Endothelial cell (in vitro differentiated cells): ENCODE results near the gene GPR180. TPM values are rescaled to one million over a fixed set of nuclear protein-coding genes. Genes with fewer than 3 reads are reported as not detected.

Experiments used
- DNase-seq: peaks from one replicate; pipeline ENCODE4 v3.0.0; 2021; ENCODE audit warnings: low spot score
- H3K27ac Mint-ChIP-seq: one replicate; pipeline ENCODE4 v1.8.0; 2021; ENCODE audit warnings: mixed read lengths, inconsistent platforms; ENCODE audit not compliant: unreplicated experiment
- H3K27me3 Mint-ChIP-seq: one replicate; pipeline ENCODE4 v1.8.0; 2021; ENCODE audit warnings: mild to moderate bottlenecking, moderate library complexity, mixed read lengths, inconsistent platforms; ENCODE audit not compliant: unreplicated experiment
- H3K36me3 Mint-ChIP-seq: one replicate; pipeline ENCODE4 v1.8.0; 2021; ENCODE audit warnings: mild to moderate bottlenecking, low read depth, mixed read lengths, inconsistent platforms; ENCODE audit not compliant: unreplicated experiment
- H3K4me1 Mint-ChIP-seq: one replicate; pipeline ENCODE4 v1.8.0; 2021; ENCODE audit warnings: mild to moderate bottlenecking, mixed read lengths, inconsistent platforms; ENCODE audit not compliant: unreplicated experiment
- H3K4me3 Mint-ChIP-seq: one replicate; pipeline ENCODE4 v1.8.0; 2021; ENCODE audit warnings: mild to moderate bottlenecking, mixed read lengths, inconsistent platforms; ENCODE audit not compliant: unreplicated experiment
- H3K9me3 Mint-ChIP-seq: one replicate; pipeline ENCODE4 v1.8.0; 2021; ENCODE audit warnings: mixed read lengths, inconsistent platforms; ENCODE audit not compliant: unreplicated experiment
- total RNA-seq: library from RNA; stranded (reverse); fragmentation: NEBNext Ultra II Directional; extraction: Animal tissue kit (Norgen Biotek cat#: 25700); gene quantifications from one replicate; pipeline ENCODE4 v1.2.1, GENCODE V29; 2021; ENCODE audit not compliant: unreplicated experiment
- TF ChIP-seq, protein P1 (sequence below): fragments of 200-600 bp; sonication (generic); IDR thresholded peaks from one replicate; pipeline ENCODE4 v1.5.0; 2021; ENCODE audit warnings: antibody characterized with exemption; ENCODE audit not compliant: unreplicated experiment

The GPR180 gene
- total RNA-seq, 1 donor from 2014 or later: 3.6 TPM

DNA sequence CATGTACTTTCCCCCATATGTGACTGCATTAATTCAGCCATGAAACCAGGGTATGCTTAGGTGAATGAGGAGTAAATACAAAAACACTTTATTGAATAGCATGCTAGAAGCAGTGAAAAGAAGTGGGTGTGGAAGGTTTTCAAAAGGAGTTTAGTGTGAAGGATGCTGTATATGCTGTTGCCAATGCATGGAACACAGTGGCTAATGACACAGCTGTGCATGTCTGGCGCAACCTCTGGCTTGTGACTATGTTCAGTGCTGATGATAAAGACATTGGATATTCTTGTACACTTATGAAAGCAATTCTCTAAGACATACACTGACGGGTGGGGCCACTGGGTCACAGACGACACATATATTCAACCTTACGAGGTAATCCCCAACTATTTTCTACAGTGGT, 55.5 kb downstream of the GPR180 start:
- Mint-ChIP-seq H3K4me3 (no peak overlapping the region), H3K27ac (no peak overlapping the region), H3K36me3 (no peaks in the 10 kb centered on the region), H3K27me3 (no peaks in the 10 kb centered on the region), H3K9me3 (no peaks in the 10 kb centered on the region), H3K4me1 (peaks cover 13% of the 10 kb centered on the region)
- no peak for DNase-seq
- TF ChIP-seq, protein P1, sequence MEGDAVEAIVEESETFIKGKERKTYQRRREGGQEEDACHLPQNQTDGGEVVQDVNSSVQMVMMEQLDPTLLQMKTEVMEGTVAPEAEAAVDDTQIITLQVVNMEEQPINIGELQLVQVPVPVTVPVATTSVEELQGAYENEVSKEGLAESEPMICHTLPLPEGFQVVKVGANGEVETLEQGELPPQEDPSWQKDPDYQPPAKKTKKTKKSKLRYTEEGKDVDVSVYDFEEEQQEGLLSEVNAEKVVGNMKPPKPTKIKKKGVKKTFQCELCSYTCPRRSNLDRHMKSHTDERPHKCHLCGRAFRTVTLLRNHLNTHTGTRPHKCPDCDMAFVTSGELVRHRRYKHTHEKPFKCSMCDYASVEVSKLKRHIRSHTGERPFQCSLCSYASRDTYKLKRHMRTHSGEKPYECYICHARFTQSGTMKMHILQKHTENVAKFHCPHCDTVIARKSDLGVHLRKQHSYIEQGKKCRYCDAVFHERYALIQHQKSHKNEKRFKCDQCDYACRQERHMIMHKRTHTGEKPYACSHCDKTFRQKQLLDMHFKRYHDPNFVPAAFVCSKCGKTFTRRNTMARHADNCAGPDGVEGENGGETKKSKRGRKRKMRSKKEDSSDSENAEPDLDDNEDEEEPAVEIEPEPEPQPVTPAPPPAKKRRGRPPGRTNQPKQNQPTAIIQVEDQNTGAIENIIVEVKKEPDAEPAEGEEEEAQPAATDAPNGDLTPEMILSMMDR: no peak

DNA sequence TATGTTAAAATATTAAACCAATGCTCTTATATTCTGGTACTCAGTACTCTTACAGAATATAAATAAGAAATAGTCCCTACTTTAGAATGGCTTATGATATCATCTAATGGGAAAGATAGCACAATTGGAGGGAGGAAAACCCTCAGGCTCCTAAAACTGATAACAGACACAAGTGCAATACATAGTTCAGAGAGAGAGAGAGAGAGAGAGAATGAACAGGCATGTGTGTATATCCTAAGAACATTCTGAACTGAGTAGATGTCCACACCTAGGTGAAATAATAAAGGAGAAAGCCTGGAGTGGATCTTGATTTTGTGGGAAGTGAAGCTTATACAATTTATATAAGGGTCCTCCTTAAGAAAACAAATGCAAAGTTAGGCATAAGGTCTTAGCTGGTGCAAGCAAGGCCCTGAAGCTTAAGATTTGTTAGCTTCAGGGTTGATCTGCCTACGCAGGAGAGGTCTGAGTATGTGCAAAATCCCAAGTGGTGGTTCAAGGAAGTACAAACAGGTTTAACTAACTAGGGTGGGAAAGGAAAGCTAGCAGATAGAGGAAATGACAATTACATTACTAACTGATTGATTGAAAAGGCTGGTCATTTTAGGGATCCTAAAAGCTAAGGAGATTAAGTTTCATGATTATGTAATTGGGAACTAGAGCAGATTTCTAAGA, 57.4 kb downstream of the GPR180 start:
- TF ChIP-seq, protein P1: peak; percentile 17
- Mint-ChIP-seq H3K9me3 (no peaks in the 10 kb centered on the region), H3K4me3 (no peak overlapping the region), H3K4me1 (peaks cover 10% of the 10 kb centered on the region), H3K36me3 (no peaks in the 10 kb centered on the region), H3K27ac (no peak overlapping the region), H3K27me3 (no peaks in the 10 kb centered on the region)
- no peak for DNase-seq

DNA sequence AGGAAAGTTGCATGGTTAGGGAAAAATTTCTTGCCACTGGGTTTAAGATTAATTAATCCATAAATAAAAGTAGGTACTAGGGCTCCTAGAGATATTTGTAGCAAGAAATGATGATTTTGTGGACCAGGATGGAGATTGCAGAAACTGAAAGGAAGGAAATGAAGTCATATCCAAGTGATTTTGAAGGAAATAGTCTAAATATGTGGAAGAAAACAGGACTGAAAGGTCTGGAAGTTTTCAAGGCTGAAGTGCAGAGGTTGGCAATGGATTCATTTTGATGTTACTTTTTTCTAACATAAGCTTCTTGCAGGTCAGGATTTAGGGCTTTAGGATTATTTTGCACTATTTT, 57.9 kb downstream of the GPR180 start:
- H3K36me3 Mint-ChIP-seq: no peaks in the 10 kb centered on the region
- no peak overlapping the region for H3K4me3 Mint-ChIP-seq
- TF ChIP-seq, protein P1: no peak
- H3K27me3 Mint-ChIP-seq: no peaks in the 10 kb centered on the region
- no peak overlapping the region for H3K27ac Mint-ChIP-seq
- no peaks in the 10 kb centered on the region for H3K9me3 Mint-ChIP-seq
- no peak for DNase-seq
- peaks cover 10% of the 10 kb centered on the region for H3K4me1 Mint-ChIP-seq

DNA sequence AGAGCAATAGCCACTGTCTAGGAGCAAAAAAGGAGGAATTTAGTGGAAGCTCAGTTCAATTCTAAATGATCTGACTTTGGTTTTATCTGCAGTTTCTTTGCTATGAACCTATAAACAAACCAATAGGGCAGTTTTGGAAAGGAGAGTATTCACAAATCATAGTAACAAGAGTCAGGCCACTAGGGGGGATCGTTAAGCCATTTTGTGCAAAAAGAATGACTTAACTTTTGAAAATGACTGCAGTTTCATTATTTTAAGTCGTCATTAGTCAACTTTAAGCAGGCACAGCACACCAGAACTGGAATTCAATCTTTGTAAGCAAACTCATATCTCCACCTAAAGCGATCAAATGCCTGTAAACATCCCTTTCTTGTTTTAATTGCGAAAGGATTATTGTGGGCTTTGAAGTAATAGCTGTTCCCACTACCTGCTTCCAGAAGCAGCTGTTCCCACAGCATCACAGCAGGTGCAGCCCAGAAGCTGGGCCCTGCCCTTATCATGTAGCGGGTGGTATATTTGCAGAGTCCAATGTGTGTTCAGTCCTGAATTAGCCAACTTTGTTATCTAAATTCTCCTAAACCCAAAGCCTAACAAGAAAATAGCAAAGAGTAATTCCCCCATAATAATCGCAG, 59.2 kb downstream of the GPR180 start:
- H3K4me3 Mint-ChIP-seq: no peak overlapping the region
- DNase-seq: peak; percentile 15
- no peaks in the 10 kb centered on the region for H3K27me3 Mint-ChIP-seq
- TF ChIP-seq, protein P1: no peak
- H3K27ac Mint-ChIP-seq: no peak overlapping the region
- peaks cover 10% of the 10 kb centered on the region for H3K4me1 Mint-ChIP-seq
- no peaks in the 10 kb centered on the region for H3K36me3 Mint-ChIP-seq
- H3K9me3 Mint-ChIP-seq: no peaks in the 10 kb centered on the region

DNA sequence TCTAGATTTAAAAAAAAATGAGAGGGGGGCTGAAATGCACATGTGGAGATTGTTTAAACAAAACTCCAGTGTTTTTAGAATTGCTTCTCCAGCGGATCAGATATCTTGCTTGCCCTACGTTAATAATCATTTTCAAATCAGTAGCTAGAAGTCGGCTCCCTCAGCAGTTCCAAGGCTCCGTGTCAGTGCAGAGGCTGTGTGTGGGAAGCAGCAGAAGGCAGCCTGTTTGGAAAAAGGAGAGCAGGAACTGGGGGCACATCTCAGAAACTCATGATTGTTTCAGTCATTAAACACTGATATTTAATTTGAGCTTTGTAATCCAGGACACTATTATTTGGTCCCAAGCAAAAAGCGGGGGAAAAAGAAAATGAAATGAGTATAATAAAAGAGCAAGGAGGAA, 59.7 kb downstream of the GPR180 start:
- Mint-ChIP-seq H3K4me1 (peaks cover 10% of the 10 kb centered on the region), H3K27ac (no peak overlapping the region), H3K4me3 (no peak overlapping the region), H3K27me3 (no peaks in the 10 kb centered on the region), H3K9me3 (no peaks in the 10 kb centered on the region), H3K36me3 (no peaks in the 10 kb centered on the region)
- no peak for DNase-seq
- TF ChIP-seq, protein P1: no peak
